Activated gamma-delta T cell (primary cell): ENCODE measurements around the gene ARHGAP9.
A peak's percentile ranks its signal among the peaks of the same experiment; 100 is the strongest.

Experiments used
- DNase-seq: peaks from one replicate; lab custom pipeline; 2025; lab: John Stamatoyannopoulos, UW

Gene ARHGAP9

GRCh38 chr12:57472391-57472790 lies 7.3 kb downstream of the ARHGAP9 start:
- DNase-seq, result no peak

DNA sequence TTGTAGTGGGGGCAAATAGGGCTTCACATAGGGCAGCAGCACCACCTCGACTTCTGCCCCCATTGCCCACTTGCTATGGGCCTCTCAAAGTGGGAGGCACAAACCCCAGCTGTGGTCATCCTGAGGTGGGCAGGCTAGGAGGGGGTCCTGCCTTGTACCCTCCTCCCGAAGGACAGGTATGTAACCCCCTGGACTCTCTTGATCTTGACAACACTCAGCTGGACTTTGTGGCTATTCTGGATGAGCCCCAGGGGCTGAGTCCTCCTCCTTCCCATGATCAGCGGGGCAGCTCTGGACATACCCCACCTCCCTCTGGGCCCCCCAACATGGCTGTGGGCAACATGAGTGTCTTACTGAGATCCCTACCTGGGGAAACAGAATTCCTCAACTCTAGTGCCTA lies 8.0 kb downstream of the ARHGAP9 start:
- no peak for DNase-seq

DNA sequence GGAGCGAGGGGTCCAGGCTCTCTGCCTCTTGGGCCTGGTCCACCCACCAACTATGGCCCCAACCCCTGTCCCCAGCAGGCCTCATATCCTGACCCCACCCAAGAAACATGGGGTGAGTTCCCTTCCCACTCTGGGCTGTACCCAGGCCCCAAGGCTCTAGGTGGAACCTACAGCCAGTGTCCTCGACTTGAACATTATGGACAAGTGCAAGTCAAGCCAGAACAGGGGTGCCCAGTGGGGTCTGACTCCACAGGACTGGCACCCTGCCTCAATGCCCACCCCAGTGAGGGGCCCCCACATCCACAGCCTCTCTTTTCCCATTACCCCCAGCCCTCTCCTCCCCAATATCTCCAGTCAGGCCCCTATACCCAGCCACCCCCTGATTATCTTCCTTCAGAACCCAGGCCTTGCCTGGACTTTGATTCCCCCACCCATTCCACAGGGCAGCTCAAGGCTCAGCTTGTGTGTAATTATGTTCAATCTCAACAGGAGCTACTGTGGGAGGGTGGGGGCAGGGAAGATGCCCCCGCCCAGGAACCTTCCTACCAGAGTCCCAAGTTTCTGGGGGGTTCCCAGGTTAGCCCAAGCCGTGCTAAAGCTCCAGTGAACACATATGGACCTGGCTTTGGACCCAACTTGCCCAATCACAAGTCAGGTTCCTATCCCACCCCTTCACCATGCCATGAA lies 8.6 kb downstream of the ARHGAP9 start:
- DNase-seq, result no peak

- no peak for DNase-seq
Measured at GRCh38 chr12:57470286-57470969, 9.2 kb downstream of the ARHGAP9 start.

DNA sequence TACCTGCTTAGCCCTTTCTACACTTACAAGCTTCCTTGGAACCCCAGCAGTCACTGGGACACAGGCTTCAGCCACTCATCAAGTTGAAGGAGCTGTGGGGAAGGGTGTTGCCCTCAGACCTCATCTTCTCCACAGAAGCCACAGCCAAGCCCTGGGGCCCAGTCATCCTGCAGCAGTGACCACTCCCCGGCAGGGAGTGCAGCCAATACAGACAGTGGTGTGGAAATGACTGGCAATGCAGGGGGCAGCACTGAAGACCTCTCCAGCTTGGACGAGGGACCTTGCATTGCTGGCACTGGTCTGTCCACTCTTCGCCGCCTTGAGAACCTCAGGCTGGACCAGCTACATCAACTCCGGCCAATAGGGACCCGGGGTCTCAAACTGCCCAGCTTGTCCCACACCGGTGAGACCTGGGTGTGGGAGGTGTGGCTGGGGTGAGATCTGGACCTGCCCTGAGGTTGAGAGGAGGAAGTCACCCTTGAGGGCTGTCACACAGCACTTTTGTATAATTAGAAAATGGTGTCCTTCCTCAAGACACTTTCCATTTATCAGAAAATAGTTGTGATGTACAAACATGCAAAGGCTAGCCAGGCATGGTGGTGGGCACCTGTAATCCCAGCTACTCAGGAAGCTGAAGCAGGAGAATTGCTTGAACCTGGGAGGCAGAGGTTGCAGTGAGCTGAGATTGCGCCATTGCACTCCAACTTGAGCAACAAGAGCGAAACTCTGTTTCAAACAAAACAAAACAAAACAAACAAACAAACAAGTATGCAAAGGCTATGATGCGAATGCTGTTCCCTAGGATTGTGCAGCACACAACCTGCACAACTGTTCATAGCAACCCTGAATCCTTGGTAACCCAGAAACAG lies 10.1 kb downstream of the ARHGAP9 start:
- DNase-seq, result no peak

DNA sequence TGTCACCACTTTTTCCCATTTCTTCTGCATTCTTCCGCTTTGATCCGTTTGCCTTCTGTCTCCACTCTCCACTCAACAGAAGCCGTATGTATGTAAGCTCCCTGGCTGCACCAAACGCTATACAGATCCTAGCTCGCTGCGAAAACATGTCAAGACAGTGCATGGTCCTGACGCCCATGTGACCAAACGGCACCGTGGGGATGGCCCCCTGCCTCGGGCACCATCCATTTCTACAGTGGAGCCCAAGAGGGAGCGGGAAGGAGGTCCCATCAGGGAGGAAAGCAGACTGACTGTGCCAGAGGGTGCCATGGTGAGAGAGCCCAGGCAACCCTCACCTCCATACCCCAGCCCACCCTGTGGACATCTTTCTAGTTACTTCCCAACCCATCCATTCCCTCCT lies 11.8 kb downstream of the ARHGAP9 start:
- no peak for DNase-seq

DNA sequence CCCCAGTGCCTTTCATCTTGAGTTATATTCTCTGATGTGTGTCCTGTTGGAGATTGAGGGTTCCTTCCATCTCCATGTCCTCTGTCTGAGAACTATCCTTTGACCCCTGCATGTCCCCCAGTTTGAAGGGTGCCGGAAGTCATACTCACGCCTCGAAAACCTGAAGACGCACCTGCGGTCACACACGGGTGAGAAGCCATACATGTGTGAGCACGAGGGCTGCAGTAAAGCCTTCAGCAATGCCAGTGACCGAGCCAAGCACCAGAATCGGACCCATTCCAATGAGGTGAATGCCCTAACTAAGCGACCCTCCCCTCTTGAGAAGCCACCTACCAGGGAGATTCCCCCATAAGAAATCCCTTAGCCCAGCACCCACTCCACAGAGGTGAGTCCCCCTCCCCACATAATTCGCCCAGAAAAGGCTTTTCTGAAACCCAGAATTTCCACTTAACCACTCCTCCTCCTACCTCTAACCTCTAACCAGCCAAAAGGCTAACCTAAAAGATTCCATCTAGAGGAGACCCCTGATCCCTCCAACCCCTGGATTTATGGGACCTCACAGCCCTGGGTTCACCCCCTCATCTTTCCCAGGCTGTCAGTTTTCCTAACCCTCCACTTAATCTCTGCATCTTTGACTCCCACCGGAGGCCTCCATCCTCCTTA lies 12.3 kb downstream of the ARHGAP9 start:
- no peak for DNase-seq

DNA sequence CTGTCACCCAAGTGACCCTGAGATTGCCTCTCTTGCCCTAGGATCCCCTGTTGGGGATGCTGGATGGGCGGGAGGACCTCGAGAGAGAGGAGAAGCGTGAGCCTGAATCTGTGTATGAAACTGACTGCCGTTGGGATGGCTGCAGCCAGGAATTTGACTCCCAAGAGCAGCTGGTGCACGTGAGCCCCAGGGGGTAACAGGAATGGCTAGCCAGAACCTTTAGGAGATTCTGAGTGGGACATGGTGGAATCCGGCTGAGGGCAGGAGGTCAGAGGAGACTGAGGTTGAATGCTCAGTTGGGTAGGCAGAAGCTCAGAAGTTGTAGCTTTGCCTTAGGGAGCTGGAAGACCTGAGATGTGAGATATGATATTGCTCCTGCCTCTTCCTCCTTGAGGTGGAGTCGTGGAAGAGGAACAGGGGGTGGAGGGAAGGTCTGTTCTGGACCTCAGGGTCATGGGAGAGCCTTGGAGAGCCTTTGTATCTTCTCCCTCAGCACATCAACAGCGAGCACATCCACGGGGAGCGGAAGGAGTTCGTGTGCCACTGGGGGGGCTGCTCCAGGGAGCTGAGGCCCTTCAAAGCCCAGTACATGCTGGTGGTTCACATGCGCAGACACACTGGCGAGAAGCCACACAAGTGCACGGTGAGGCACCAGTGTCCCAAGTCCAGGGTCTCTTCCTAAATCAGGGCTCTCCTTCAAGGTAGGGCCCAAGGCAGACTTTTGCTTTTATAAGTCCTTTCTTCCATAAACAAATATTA lies 13.7 kb downstream of the ARHGAP9 start:
- DNase-seq, result no peak

DNA sequence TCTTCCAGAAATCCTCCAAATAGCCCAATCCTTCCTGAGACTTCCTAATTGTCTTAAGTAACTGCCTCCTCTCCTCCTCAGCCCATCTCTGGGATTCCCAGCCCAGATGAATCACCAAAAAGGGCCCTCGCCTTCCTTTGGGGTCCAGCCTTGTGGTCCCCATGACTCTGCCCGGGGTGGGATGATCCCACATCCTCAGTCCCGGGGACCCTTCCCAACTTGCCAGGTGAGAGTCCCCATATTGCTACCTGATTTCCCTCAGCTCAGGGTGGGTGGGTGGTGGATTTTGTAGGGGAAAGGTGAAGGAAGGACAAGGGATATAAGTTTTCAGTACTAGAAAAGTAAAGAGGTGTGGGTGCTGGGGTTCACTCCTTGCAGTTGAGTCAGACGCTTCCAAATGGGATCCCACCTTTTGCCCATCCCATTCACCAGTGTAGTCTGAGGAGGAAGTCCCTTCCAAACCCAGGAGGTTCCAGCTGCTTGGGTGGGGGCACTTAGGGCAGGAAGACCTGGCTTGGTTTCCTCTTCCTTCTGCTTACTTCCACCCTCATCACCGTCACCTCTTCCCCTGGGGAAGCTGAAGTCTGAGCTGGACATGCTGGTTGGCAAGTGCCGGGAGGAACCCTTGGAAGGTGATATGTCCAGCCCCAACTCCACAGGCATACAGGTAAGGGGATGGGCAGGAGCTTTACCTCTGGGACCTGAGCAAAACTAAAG lies 14.5 kb downstream of the ARHGAP9 start:
- no peak for DNase-seq

DNA sequence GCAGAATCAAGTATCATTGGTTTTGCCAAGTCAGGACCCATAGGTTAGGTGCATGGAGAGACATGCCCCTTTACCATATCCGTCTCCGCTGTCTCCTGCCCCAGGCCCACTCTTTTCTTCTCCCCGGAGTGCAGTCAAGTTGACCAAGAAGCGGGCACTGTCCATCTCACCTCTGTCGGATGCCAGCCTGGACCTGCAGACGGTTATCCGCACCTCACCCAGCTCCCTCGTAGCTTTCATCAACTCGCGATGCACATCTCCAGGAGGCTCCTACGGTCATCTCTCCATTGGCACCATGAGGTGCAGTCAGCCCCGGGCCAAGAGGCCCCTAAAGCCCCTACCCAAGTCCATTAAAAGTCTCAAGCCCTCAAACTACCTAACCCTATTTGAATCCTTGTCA lies 15.1 kb downstream of the ARHGAP9 start:
- DNase-seq, result no peak

DNA sequence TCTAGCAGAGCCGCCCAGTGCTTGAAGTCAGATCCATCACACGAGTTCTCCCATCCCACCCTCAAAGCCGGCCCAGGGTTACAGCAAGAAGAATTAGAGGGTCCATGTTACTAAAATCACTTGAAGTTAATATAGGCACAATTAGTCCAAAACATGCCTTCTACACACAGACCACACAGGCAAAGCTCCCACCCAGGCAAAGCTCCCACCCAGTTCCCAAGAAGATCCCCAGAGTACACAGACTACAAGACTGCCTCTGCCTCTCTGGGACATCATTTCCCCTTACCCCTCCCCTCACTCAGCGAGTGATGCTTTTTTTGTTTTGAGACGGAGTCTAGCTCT lies 16.8 kb downstream of the ARHGAP9 start:
- no peak for DNase-seq

DNA sequence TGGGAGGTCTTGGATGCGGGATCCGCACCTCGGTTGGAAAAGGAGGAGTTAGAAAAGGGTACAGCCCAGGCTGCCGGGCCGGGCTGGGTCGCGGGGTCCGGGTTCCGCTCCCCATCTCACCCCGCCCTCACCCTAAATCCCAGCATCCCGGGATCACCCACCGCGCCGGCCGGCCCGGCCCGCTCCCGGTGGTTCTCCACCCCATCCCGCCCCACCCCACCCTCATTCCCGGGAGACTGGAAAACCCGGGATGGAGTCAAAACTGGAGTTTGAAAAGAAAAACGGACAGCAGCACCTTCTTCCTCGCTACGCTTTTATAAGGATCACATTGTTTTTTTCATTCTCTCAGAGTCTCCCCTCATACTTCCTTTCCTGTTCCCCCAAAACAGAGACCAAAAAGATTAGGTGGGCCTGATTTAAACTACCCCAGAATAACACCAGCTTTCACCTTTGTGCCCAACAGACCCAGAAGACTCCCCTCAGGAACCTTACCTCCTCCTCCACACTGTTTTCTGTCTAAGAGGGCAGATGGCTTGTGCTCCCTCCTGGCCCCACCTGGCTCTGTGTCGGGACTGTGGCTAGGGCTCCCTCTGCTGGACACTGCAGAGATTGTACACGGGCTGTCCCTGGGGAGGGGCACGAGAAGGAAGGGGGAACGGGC lies 17.3 kb downstream of the ARHGAP9 start:
- DNase-seq, result no peak

- no peak for DNase-seq
Measured at GRCh38 chr12:57461917-57462250, 17.8 kb downstream of the ARHGAP9 start.

DNA sequence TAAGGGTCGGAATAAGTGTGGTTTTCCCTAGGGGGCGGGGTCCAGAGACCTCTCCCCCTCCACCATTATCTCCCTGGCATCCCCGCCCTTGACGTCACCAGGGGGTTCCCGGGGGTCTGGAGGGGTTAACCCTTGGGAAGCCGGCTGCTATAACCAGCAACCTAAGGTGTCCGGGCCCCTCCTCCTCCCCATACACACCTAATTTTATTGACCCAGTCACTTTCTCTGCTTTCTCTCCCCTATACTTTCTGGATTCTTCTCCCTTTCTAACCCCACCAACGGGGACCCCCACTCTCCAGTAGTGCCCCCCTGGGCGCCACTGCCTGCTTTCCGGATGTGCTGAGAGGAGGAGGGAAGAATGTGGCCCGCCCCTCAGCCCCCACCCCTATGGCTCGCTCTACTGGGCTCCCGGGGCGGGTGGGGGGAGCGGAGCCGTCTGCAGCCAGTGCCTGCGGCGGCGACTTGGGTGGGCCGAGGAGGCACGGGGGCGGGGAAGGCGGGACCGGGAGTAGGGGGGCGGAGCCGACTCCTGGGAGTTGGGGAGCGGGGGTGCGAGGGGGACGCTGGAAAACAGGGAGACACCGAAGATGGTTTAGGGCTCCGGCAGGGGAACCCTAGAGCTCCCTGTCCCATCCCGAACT lies 18.3 kb downstream of the ARHGAP9 start:
- no peak for DNase-seq

- no peak for DNase-seq
Measured at GRCh38 chr12:57460841-57461275, 18.8 kb downstream of the ARHGAP9 start.

DNA sequence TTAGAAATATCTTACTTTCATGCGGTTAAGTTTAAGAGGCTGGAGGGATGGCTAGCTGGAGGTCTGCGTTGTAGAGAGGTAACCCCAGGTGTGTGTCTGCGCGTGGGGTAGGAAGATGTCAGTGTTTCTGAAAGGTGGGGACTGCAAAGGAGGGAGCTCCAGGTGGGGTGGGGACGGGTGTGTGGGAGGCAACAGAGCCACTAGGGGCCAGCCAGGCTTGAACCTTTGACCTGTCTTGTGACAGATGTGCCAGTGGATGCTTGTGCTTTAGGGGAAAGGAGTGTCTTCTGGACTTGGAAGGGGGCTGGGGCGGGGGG lies 19.2 kb downstream of the ARHGAP9 start:
- no peak for DNase-seq

DNA sequence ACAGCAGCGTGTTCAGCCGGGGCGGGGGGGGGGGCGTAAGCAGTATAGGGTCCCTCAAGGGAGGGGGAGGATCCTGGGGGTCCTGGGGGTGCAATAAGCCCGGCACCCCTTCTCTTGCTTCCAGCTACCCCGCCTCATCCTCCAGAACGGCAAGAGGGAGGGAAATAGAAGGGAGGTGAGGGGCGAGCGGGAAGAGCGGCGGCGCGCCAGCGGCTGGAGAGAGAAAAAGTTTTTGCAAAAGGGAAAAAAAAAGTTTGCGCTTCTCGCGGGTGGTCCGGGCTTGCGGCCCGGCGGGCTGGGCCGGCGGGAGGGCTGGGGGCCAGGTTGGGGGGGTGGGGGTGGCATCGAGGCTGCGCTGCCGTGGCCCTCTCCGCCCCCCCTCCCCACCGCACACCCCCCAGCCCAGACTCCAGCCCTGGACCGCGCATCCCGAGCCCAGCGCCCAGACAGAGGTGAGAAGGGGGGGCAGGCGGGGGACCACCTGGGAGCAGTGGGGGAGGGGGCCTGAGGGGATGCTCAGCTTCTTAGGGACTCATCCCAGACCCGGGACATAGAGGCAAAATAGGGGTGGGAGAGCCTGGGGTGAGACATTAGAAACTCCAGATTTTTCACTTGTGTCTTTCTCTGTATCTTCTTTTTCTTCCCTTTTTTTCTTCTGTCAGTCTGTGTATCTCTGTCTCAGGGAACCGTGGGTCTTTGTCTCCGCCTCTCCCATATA lies 19.8 kb downstream of the ARHGAP9 start, which contains the start of gene GLI1:
Gene GLI1, plus strand, starts transcription at position 36 of the 718 bp plus-strand sequence. CDS start 3,907 bp downstream, outside the sequence.
- DNase-seq, result no peak

DNA sequence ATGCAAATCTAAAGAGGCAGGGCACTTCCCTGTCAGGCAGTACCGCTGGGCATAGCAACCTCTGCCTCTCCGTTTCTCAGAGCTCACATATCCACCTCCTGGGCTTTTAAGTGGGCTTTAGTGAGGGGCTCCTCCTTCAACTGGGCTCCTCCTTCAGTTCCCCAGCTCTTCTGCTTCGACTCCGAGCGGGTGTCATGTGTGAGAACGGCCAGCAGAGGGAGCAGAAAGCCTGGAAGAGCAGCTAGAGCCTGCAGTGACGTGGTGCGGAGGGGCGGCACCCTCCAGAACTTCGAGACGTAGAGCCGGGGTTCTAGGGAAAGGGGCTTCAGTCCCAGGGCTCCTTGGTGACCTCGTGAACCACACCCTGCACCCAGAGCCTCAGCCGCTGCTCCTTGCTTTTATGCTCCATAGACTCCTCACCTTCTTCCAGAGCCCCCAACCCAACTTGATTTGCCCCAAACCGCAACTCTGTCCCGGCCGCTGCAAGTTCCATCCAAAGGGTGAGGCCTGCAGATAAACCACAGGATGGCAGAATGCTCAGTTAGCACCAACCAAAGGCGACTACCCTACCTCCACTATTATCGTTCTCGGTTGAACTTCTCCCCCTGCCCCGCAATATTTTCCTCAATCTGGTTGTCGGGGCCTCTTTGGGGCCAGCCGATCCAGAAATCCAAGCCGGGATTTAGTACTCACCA lies 20.5 kb downstream of the ARHGAP9 start:
- DNase-seq, result peak; percentile 57

- DNase-seq, result no peak
Measured at GRCh38 chr12:57458665-57459054, 21.0 kb downstream of the ARHGAP9 start.
